HL-60 (cell line): ENCODE data around the gene COX7A1.

ENCODE experiments used
- CTCF ChIP-seq: IDR thresholded peaks from one replicate; pipeline ENCODE4 v1.5.1; 2011; ENCODE audit warnings: low read length, control low read depth, inconsistent platforms; ENCODE audit not compliant: insufficient read depth
- REST ChIP-seq: IDR thresholded peaks from 2 replicates; pipeline ENCODE4 v1.6.1; 2012; ENCODE audit warnings: low read depth; ENCODE audit not compliant: insufficient replicate concordance

- TF ChIP-seq CTCF (no peak), REST (no peak)
Observed at GRCh38 chr19:36142046-36142445, 10.2 kb downstream of the COX7A1 start.
